Measurements from ENCODE around the gene GINS1. TPM values are rescaled to one million over a fixed set of nuclear protein-coding genes. Genes with fewer than 3 reads are reported as not detected.

GINS1 gene
- total and polyA plus RNA-seq, 9 donors = 0.69 to 2.7 (median 1.8) TPM; not detected in 1

GRCh38 chr20:25497586-25498279 is 90.3 kb downstream of the GINS1 start:
- peak in 1 of 5 donors; percentile 23 for DNase-seq
- 90 to 92% (median 92%) methylated on average over 22 of the region's 22 CpGs for WGBS, 3 donors
- H3K27me3 ChIP-seq = no peaks in the 10 kb centered on the region
- H3K36me3 ChIP-seq = no peaks in the 10 kb centered on the region
- intact Hi-C loops (cut with DNase I) = no loop called here
- H3K4me1 ChIP-seq (ENCODE audit: insufficient read depth) = no peaks in the 10 kb centered on the region
- H3K9me3 ChIP-seq = no peaks in the 10 kb centered on the region
- no peak overlapping the region for H3K27ac ChIP-seq
- H3K4me3 ChIP-seq = no peak overlapping the region
- TF ChIP-seq CTCF (IDR thresholded peaks at IDR 0.05) = no peak

Other genes starting within 250 kb of the GINS1 start
- 10 to 100 TPM; 34.9 to 73.8 (median 66.5) TPM for gene ENTPD6, start 212.0 kb upstream of the GINS1 start, total RNA-seq
- gene ENTPD6, start 212.0 kb upstream of the GINS1 start, polyA plus RNA-seq = 10 to 100 TPM; 38.7 to 47.1 TPM
- gene PYGB, start 159.6 kb upstream of the GINS1 start, total RNA-seq = 10 to 100 TPM; 24.2 to 54.2 (median 52.2) TPM
- gene PYGB, start 159.6 kb upstream of the GINS1 start, polyA plus RNA-seq = 10 to 100 TPM; 23.1 to 27.3 TPM
- 10 to 100 TPM; 15.0 to 46.9 (median 37.6) TPM for gene ABHD12, start 16.8 kb upstream of the GINS1 start, total RNA-seq
- gene ABHD12, start 16.8 kb upstream of the GINS1 start, polyA plus RNA-seq = 10 to 100 TPM; 29.8 to 87.6 TPM
- 10 to 100 TPM; 10.1 to 33.3 (median 20.7) TPM for gene NINL, start 177.9 kb downstream of the GINS1 start, total RNA-seq
- gene NINL, start 177.9 kb downstream of the GINS1 start, polyA plus RNA-seq = 10 to 100 TPM; 14.3 to 17.4 TPM
- 1 to 10 TPM; 2.9 to 8.1 (median 5.2) TPM for gene NANP, start 216.3 kb downstream of the GINS1 start, total RNA-seq
- gene NANP, start 216.3 kb downstream of the GINS1 start, polyA plus RNA-seq = 1 to 10 TPM; 1.9 to 3.7 TPM

Data from ovary (tissue), 9 donors.